ENCODE data around the gene SRPX2.

Gene SRPX2

GRCh38 chrX:100611951-100612350 lies 32.0 kb upstream of the SRPX2 start:
- no peak overlapping the region for H3K27ac ChIP-seq
- no peak for TF ChIP-seq CTCF (conservative IDR thresholded peaks at IDR 0.05)

- no peak overlapping the region for H3K27ac ChIP-seq
- TF ChIP-seq CTCF (conservative IDR thresholded peaks at IDR 0.05): peak; percentile 61
These were observed 29.0 kb upstream of the SRPX2 start for GRCh38 chrX:100615005-100615404.

GRCh38 chrX:100623001-100623400 lies 21.0 kb upstream of the SRPX2 start:
- TF ChIP-seq CTCF (conservative IDR thresholded peaks at IDR 0.05): no peak

GRCh38 chrX:100625985-100626491 lies 18.0 kb upstream of the SRPX2 start:
- no peak overlapping the region for H3K27ac ChIP-seq
- TF ChIP-seq CTCF (conservative IDR thresholded peaks at IDR 0.05): no peak

More at GRCh38 chrX:100623001-100623400, 21.0 kb upstream of the SRPX2 start:
- H3K27ac ChIP-seq: no peak overlapping the region

GRCh38 chrX:100635040-100635439 lies 9.0 kb upstream of the SRPX2 start:
- H3K27ac ChIP-seq: no peak overlapping the region
- no peak for TF ChIP-seq CTCF (conservative IDR thresholded peaks at IDR 0.05)

- H3K27ac ChIP-seq: peak overlapping the region; percentile 46; the same call in 1 of the 2 replicates
- TF ChIP-seq CTCF (conservative IDR thresholded peaks at IDR 0.05): no peak
These were observed 8.0 kb upstream of the SRPX2 start for GRCh38 chrX:100635989-100636320.

GRCh38 chrX:100636321-100636991 lies 7.5 kb upstream of the SRPX2 start, which contains the start of gene TSPAN6:
Gene TSPAN6 (minus strand): TSS chrX:100636806. CDS start chrX:100636694, 112 bp downstream.
- peak; percentile 59 for TF ChIP-seq CTCF (conservative IDR thresholded peaks at IDR 0.05)
- peak within 1 kb of the TSS; percentile 46; the same call in 1 of the 2 replicates for H3K27ac ChIP-seq

Data from VCaP (cell line).